ENCODE measurements around the gene SLBP. TPM values are rescaled to one million over a fixed set of nuclear protein-coding genes. Genes with fewer than 3 reads are reported as not detected.
A peak's percentile ranks its signal among the peaks of the same experiment; 100 is the strongest.

Gene SLBP
- total RNA-seq, 1 donor from 2014 or later, result 49.3 TPM

DNA sequence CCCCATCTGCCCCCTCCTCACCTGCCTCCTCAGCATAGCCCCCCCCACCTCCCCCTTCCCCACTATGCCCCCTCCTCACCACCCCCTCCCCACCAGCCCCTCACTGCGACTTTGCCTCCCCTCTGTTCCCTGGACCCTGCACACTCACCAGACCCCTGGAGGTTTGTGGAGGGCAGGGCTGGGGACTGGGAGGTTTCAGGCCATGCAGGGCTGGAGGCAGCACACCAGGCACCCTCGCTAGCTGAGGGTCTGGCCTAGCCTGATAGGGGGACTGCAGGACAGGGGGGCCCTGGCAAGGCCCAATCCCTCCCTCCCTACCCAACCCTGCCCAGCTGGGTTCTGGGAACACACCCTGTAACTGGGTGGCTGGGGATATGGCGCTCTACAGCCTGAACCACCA is 37.3 kb upstream of the SLBP start:
- no peak for DNase-seq (ENCODE audit: low read depth in 2 of 2)

GRCh38 chr4:1748465-1748995 is 36.4 kb upstream of the SLBP start:
- peak in 1 of 2 donors; percentile 74 for DNase-seq (ENCODE audit: low read depth in 2 of 2)

DNA sequence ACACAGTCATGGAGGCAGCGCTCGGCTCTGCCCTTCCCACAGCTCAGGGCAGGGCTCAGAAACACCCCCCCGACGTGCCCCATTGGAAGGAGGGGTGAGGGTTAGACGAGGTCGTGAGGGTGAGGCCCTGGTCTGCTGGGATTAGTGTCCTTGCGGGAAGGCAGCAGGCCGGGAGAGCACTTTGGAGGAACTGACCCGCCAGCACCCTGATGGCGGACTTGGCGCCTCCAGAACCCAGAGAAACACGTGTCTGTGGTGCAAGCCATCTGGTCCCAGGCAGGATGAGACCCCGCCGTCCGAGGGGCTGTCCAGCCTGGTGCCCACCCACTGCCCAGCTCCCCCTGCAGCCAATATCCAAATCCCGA is 35.5 kb upstream of the SLBP start:
- DNase-seq (ENCODE audit: low read depth in 2 of 2), result no peak

DNA sequence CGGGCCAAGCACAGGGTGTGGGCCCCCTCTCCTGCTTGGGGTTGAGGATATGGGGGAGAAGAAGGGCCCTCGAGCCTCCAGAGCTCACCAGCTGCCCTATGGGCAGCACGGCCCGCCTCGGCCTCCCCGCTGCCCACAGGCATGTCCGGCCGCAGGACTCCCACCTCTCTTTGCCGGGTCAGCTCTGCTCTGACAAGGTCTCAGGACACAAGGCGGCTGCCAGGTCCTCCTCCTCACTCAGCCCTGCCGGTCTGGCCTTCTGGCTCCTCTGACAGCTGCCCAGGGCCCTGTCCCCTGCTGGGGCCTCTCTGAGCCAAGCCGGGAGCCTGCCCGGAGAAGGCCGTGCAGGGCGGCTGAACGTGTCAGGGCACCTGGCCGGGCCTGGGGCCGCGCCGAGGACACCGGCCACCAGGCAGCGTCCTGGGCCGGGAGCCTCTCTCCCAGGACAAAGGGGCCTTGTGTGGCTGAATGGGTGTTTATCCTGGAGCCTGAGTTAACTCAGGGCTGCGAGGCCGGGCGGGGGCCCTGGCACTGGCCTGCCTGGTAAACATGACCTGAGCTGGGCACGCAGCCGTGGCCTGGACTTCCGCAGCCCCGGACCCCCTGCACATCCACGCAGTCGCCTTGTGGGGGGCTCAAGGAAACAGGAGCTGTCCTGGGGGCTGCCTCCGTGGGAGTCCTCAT is 34.9 kb upstream of the SLBP start:
- DNase-seq (ENCODE audit: low read depth in 2 of 2), result no peak

DNA sequence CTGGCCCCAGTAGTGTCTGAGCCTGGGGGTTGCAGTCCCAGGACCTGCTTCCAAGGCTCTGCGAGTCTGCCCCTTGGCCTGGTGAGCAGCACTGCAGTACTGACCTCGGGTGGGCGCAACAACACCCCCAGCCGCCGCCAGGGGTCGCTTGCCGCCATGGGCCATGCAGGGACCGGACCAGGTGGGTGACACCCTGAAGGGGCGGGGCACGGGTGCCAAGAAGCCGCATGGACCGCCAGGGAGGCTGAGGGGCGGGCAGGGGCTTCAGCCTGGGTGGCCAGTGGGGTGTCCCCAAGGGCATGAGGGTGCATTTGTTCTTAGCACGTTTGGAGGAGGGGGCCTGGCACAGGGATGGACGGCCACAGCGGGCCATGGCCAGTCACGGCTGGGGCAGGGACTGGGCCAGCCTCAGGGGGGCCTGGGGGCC is 34.2 kb upstream of the SLBP start:
- peak in 1 of 2 donors; percentile 79 for DNase-seq (ENCODE audit: low read depth in 2 of 2)

DNA sequence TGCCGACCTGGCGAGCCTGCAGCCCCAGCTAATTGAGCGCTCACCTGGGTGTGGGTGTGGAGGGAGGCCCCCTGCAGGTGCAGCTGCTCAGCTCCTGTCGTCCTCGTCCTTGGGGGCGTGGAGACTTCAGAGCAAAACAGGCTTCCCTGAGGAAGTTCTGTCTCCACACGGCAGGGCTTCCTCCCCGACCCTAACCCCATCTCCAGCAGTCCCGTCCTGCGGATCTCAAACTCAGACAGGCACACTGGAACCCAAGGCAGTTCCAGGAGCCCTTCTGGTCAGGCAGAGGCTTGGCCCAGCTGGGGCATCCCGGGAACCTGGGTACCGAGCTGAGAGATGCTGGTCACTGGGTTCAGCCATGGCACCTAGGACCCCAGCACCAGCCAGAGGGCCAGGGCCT is 33.6 kb upstream of the SLBP start:
- no peak for DNase-seq (ENCODE audit: low read depth in 2 of 2)

DNA sequence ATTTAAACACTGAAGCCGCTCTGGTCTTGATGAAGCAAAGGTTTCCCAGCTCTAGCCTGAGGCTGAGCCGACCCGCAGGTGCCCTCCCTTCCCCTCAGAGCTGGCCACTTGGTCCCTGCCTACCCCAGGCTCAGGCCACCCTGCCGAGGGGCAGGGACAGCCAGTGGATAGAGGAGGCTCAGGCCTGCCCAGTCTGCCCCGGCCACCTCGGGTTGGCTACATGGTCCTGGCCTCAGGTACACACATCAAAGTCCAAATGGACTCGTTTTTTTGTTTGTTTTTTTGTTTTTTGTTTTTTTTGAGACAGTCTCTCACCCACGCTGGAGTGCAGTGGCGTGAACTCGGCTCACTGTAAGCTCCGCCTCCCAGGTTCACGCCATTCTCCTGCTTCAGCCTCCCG is 33.0 kb upstream of the SLBP start:
- no peak for DNase-seq (ENCODE audit: low read depth in 2 of 2)

DNA sequence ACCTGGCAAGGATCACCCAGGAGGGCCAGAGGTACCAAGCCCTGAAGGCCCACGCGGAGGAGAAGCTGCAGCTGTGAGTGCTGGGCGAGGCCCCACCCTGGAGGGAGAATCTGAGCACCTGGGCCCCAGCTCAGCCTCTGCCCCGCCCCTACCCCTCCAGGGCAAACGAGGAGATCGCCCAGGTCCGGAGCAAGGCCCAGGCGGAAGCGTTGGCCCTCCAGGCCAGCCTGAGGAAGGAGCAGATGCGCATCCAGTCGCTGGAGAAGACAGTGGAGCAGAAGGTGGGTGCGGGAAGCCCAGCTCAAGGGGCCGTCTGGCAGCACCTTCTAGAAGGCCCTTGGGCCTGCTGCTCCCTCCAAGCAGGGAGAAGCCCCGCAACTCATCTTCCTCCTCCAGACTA is 32.4 kb upstream of the SLBP start:
- no peak for DNase-seq (ENCODE audit: low read depth in 2 of 2)

GRCh38 chr4:1743975-1744374 is 31.9 kb upstream of the SLBP start:
- DNase-seq (ENCODE audit: low read depth in 2 of 2), result no peak

DNA sequence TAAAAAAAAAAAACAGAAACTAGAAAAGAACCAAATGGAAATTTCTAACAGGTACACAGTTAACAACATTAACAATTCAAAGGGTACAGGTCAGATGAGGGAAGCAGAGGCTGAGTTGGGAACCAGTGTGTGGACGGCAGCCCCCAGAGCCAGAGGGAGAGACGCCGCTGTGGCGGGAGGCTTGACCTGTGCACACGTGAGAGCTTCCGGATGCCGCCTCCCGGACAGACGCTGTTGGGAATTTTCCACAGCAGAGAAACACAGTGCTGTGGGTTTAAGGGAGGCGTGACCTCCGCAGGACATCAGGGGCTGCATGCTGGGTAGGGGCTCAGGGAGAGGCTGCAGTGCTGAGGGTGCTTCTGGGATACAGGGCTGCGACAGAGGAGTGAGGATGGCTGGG is 31.4 kb upstream of the SLBP start:
- DNase-seq (ENCODE audit: low read depth in 2 of 2), result no peak

DNA sequence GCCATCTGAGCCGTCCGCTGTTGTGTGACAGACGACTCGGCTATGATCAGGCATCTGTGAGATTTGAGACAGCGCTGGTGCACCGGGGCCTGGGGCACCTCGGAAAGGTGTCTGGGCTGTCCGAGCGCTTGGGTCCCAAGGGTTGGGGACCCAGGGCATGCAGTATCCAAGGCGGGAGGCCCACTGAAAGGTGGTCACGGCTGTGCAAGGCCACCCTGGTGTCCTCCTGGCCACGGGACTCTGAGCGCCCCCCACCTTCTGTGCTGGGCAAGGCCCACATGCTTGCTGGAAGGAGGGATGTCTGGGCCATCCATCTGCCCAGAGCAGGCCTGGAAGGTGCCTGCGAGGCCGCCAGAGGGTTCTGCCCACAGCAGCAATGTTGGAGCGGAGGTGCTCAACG is 29.1 kb upstream of the SLBP start:
- no peak for DNase-seq (ENCODE audit: low read depth in 2 of 2)

GRCh38 chr4:1740021-1740545 is 28.0 kb upstream of the SLBP start:
- no peak for DNase-seq (ENCODE audit: low read depth in 2 of 2)

DNA sequence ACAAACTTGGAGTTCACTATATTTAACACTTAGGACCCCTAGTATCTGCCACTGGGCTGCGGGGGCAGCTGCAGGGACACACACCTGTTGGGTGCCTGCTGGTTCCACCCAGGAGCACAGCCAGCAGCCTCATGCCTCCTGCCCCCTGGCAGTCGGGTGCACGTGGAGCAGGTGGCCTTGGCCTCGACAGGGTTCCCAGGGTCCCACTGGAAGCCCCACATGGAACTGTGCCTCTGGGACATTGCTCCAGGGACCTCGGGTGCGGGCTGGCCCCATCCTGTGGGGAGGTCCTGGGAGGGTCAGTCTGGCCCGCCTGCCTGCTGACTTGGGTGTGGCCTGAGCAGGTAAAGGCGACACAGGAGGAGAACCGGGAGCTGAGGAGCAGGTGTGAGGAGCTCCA is 27.2 kb upstream of the SLBP start:
- no peak for DNase-seq (ENCODE audit: low read depth in 2 of 2)

- DNase-seq (ENCODE audit: low read depth in 2 of 2), result no peak
These were observed 26.3 kb upstream of the SLBP start for GRCh38 chr4:1738410-1738809.

GRCh38 chr4:1737666-1738065 is 25.5 kb upstream of the SLBP start:
- DNase-seq (ENCODE audit: low read depth in 2 of 2), result no peak

DNA sequence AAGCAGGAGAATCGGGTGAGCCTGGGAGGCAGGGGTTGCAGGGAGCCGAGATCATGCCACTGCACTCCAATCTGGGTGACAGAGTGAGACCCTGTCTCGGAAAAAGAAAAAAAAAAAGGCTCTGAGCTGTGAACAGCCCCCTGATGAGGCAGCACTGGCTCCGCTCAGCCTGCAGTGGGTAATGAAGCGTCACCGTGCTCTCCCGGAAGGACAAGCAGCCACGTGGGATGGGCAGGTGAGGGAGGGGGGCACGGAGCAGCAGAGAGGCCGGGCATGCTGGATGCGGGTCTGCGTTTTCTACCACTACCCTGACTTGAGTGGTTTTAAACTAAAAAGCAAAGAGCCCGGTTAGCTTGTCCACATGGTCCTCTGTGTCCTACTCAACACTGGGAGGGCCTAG is 24.7 kb upstream of the SLBP start:
- no peak for DNase-seq (ENCODE audit: low read depth in 2 of 2)

GRCh38 chr4:1735215-1735614 is 23.1 kb upstream of the SLBP start:
- no peak for DNase-seq (ENCODE audit: low read depth in 2 of 2)

DNA sequence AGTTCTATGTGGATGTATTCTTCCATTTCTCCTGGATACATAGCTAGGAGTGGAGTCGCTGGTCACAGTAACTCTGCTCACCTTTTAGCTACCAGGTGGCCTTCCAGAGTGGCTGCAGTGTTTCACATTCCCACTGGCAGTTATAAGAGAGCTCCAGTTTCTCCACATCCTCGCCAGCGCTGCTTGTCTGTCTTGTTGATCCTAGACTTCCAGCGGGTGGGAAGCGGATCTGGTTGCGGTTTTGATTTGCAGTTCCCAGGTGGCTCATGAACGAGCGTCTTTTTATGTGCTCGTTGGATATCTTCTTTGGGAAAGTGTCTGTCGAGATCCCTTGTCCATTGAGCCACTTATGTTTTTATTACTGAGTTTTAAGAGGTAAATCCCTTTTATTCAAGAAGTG is 20.8 kb upstream of the SLBP start:
- DNase-seq (ENCODE audit: low read depth in 2 of 2), result no peak

DNA sequence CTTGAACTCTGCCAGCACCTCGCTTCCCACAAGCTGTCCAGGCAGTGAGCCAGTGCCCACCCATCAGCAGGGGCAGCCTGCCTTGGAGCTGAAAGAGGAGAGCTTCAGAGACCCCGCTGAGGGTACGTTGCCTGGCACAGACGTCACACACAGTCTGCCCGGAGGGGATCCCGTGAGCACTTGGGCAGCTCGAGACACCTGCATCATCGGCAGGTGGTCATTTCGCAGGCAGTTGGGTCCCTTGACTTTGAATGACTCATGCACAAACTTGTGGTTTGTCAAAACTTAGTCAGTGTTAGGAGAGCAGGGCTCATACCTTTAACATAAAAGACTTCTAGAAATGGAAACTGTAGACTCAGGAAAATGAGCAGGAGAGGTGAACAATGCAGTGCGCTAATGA is 19.1 kb upstream of the SLBP start:
- no peak for DNase-seq (ENCODE audit: low read depth in 2 of 2)

DNA sequence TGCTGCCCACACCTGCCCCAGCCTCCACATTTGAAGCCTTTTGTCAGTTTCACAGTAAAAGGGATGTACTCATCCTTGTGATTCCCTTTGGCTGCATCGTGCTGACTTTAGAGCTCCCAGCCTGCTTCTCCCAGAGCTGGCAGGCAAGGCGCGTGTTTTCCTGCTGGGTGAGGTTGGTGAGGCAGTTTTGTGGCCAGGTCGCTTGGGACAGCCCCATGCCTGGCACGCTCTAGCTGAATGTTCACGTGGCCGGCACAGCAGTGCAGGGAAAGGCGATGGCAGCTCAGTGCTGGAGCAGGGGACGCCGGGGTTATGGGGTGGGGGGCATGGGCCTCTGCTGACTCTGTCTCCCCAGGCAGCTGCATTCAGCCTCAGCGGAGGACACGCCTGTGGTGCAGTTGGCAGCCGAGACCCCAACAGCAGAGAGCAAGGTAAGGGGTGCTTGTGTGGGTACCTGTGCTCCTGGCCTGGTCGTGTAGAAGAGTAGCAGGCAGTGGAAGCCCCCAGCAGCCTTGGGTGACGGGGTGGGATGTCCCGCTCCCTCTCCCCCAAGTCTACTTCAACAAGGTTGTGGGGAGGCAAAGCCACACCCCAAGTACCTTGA is 18.5 kb upstream of the SLBP start:
- DNase-seq (ENCODE audit: low read depth in 2 of 2), result no peak

GRCh38 chr4:1728061-1728980 is 16.2 kb upstream of the SLBP start:
- no peak for DNase-seq (ENCODE audit: low read depth in 2 of 2)

Measured in dermis microvascular lymphatic vessel endothelial cell (primary cell).